Heart left ventricle (tissue), 13 donors: ENCODE results near the gene KIF20B.

Experiments
- CTCF ChIP-seq, 12 donors: fragments of 200-600 bp; sonication (generic) in 4 of 12; IDR thresholded peaks; one replicate each; pipeline versions ENCODE4 v1.5.0 to v1.8.0; 2018 to 2022; ENCODE audit warnings: antibody characterized with exemption in 12 of 12, mild to moderate bottlenecking in 5 of 12
- POLR2A ChIP-seq, 2 donors: fragments of 450-650 bp; IDR thresholded peaks; one replicate each; pipeline ENCODE4 v1.6.1; 2017; ENCODE audit warnings: antibody characterized with exemption in 2 of 2, mild to moderate bottlenecking in 2 of 2, moderate library complexity in 2 of 2
- donor health status: ischemic (EF 13 %, LVEDD 7.1; RV severe dilation, severe dysfunction).
- donor health status: DM: no; HTN: yes; CAD: no.
- donor health status: DM: no; HTN: no; CAD: no.
- donor health status: ischemic (EF 25% LVEDD 6.9; RV normal size, moderate dysfunction).
- donor health status: ischemic (EF 25% LVEDD 5.7; RV mildly dilated, moderate dysfunction).
- donor health status: ischemic (EF 35%, LVEDD 5.7; RV mildly dilated, moderate dysfunction).
- donor health status: nonischemic (EF 11% LVEDD 7.7; RV severe dilation, severe dysfunction).
- donor health status: DM: yes; HTN: yes; CAD: no.
- donor health status: PGD.
- donor health status: ischemic (EF 29% LVEDD 5.4; RV normal size, mild dysfunction).
- donor health status: nonischemic (EF 23%, LVEDD 6.1; RV moderate dilation, normal function).

- TF ChIP-seq CTCF (IDR thresholded peaks at IDR 0.05) = no peak
- TF ChIP-seq POLR2A (IDR thresholded peaks at IDR 0.05) = no peak
Observed at GRCh38 chr10:89798092-89798491, 96.7 kb downstream of the KIF20B start.
